HEK293T (cell line): ENCODE data around the gene ANKH.
"Not testable (repeated sequence)": the region's sequence is repeated elsewhere in the genome, so short reads cannot be mapped to it uniquely, and the experiment has no call there.

ENCODE experiments used
- CTCF ChIA-PET: fragments of 350-600 bp; formaldehyde crosslinking; extraction: SDS; loops from one replicate; lab custom pipeline; 2021; ENCODE audit warnings: antibody characterized with exemption, inconsistent platforms; lab: Yijun Ruan, JAX
- POLR2A ChIA-PET: fragments of 350-600 bp; formaldehyde crosslinking; extraction: SDS; loops from one replicate; lab custom pipeline; 2020; ENCODE audit warnings: antibody characterized with exemption, inconsistent platforms; lab: Yijun Ruan, JAX
- DNase-seq: peaks from one replicate; pipeline ENCODE4 v3.0.0; 2012; ENCODE audit warnings: mixed read lengths; ENCODE audit errors: extremely low spot score
- ARNT ChIP-seq: fragments of 450-650 bp; IDR thresholded peaks from 2 replicates; pipeline ENCODE4 v1.6.1; 2017; ENCODE audit warnings: mild to moderate bottlenecking
- BHLHE40 ChIP-seq: fragments of 450-650 bp; IDR thresholded peaks from 2 replicates; pipeline ENCODE4 v1.6.1; 2016; ENCODE audit warnings: mild to moderate bottlenecking, moderate library complexity, borderline replicate concordance
- CTBP1 ChIP-seq: fragments of 450-650 bp; IDR thresholded peaks from 2 replicates; pipeline ENCODE4 v1.6.1; 2016; ENCODE audit warnings: borderline replicate concordance
- ELF4 ChIP-seq: fragments of 450-650 bp; IDR thresholded peaks from 2 replicates; pipeline ENCODE4 v1.6.1; 2017; ENCODE audit warnings: antibody characterized with exemption
- FOXA1 ChIP-seq: fragments of 450-650 bp; IDR thresholded peaks from 2 replicates; pipeline ENCODE4 v1.6.1; 2016; ENCODE audit warnings: mild to moderate bottlenecking
- FOXK2 ChIP-seq: fragments of 450-650 bp; IDR thresholded peaks from 2 replicates; pipeline ENCODE4 v1.6.1; 2016; ENCODE audit warnings: mild to moderate bottlenecking
- FOXM1 ChIP-seq: fragments of 450-650 bp; IDR thresholded peaks from 2 replicates; pipeline ENCODE4 v1.6.1; 2017; ENCODE audit warnings: mild to moderate bottlenecking, borderline replicate concordance
- HDGF ChIP-seq: fragments of 450-650 bp; IDR thresholded peaks from 2 replicates; pipeline ENCODE4 v1.6.1; 2017; ENCODE audit warnings: antibody characterized with exemption, borderline replicate concordance
- L3MBTL2 ChIP-seq: fragments of 450-650 bp; conservative IDR thresholded peaks from 2 replicates; pipeline ENCODE4 v1.6.1; 2016; ENCODE audit warnings: mild to moderate bottlenecking
- LEF1 ChIP-seq: fragments of 450-650 bp; IDR thresholded peaks from 2 replicates; pipeline ENCODE4 v1.6.1; 2017; ENCODE audit warnings: mild to moderate bottlenecking, borderline replicate concordance
- NFRKB ChIP-seq: fragments of 450-650 bp; IDR thresholded peaks from 2 replicates; pipeline ENCODE4 v1.6.1; 2016; ENCODE audit warnings: mild to moderate bottlenecking, moderate library complexity
- PKNOX1 ChIP-seq: fragments of 450-650 bp; IDR thresholded peaks from 2 replicates; pipeline ENCODE4 v1.6.1; 2016
- SP1 ChIP-seq: fragments of 450-650 bp; IDR thresholded peaks from 2 replicates; pipeline ENCODE4 v1.6.1; 2017
- SUZ12 ChIP-seq: fragments of 450-650 bp; IDR thresholded peaks from 2 replicates; pipeline ENCODE4 v1.6.1; 2016; ENCODE audit warnings: mild to moderate bottlenecking
- TARDBP ChIP-seq: fragments of 450-650 bp; IDR thresholded peaks from 2 replicates; pipeline ENCODE4 v1.6.1; 2016
- ZNF384 ChIP-seq: fragments of 450-650 bp; IDR thresholded peaks from 2 replicates; pipeline ENCODE4 v1.6.1; 2016

The ANKH gene

DNA sequence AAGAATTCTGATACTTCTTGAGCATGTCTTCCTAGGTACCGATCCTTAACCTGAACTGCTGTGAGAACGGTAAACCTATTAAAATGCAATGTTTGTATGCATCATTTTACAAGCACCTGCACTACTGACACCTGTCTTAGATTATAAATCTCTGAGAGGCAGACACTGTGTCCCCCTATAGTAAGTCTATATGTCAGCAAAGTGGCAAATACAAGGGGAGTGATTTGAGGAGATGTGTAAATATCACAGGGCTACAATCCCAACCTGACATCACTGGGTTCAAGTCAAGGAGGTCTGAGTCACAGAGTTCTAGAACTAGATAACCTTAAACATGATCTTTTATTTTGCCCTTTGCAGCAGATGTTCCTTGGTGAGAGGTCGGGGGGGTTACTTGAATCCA is 64.1 kb downstream of the ANKH start:
- no peak for TF ChIP-seq FOXA1
- TF ChIP-seq SP1: no peak
- TF ChIP-seq CTBP1: no peak
- no peak for TF ChIP-seq PKNOX1
- TF ChIP-seq ARNT: no peak
- ChIA-PET POLR2A (no interaction called here), CTCF (no interaction called here)
- no peak for DNase-seq

DNA sequence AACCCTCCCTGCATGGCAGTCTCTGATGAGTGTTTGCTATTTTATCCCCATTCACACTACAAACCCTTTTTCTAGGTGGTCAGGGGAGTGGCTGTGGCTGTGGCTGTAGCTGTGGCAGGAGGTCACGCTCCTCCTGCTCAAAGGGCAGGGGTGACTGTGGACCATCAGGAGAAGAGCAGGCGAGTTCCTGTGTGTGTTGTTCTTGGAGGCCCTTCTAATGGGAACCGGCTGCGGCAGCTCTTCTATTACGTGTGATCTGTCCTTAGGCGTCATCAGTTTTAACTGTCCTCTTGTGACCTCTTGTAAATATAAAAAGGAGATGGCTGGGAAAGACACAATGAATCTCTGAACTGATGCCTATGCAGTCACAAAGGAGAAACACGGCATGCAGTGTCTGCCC is 65.1 kb downstream of the ANKH start:
- ChIA-PET POLR2A (no interaction called here), CTCF (interaction anchor here (0.5 kb wide), 1 partner anchor 11 kb away, joined by 3 read pairs; no protein-coding TSS in a partner anchor)
- no peak for DNase-seq
- no peak for TF ChIP-seq FOXK2
- no peak for TF ChIP-seq FOXM1
- TF ChIP-seq ARNT: no peak
- no peak for TF ChIP-seq PKNOX1
- TF ChIP-seq HDGF: no peak
- no peak for TF ChIP-seq SP1
- TF ChIP-seq LEF1: no peak
- TF ChIP-seq ELF4: no peak
- TF ChIP-seq L3MBTL2: no peak
- no peak for TF ChIP-seq NFRKB
- no peak for TF ChIP-seq BHLHE40
- TF ChIP-seq CTBP1: no peak
- TF ChIP-seq TARDBP: no peak

DNA sequence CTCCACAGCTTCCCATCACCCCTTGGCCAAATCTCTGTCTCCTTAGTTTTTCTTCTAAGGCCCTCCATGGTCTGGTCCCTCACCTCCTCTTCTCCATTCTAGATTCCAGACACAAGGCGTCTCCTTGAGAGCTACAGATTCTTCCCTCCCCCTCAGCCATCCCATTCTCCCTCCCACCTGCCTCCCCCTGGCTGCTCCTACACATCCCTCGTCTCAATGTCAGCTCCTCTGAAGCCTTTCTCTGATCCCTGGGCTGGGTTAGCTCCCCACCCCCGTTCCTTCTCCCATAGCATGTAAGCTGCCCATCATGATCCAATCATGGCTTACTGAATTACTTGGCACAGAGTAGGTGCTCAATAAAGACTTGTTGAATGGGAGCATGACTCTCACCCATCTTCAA is 69.0 kb downstream of the ANKH start:
- ChIA-PET CTCF (no interaction called here), POLR2A (no interaction called here)
- DNase-seq: no peak
- TF ChIP-seq LEF1 (no peak), NFRKB (no peak), FOXM1 (no peak), FOXK2 (no peak), ELF4 (no peak), TARDBP (no peak), PKNOX1 (no peak), CTBP1 (no peak), SP1 (no peak), BHLHE40 (no peak), HDGF (no peak), FOXA1 (no peak), L3MBTL2 (no peak), ZNF384 (no peak), ARNT (no peak), SUZ12 (no peak)

DNA sequence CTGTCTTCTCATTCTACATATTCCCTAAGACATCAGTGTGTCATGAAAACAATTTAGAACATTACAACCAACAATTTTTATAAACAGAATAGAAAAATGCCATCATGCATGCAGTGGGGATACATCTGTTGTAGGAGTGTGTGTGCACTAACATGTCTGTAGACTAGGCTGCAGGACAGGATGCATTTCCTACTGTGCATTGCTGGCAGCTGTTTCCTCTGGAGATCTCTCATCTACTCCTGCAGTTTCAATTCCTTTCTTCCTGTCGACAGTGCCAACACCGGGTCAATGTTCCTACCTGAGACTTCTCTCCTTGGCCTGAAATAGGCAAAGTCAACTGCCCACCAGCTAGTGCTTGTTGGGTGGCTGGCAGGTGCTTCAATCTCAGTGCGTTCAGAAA is 69.8 kb downstream of the ANKH start:
- ChIA-PET POLR2A (no interaction called here), CTCF (interaction anchor here (0.5 kb wide), 1 partner anchor 166 kb away, joined by 4 read pairs; no protein-coding TSS in a partner anchor)
- no peak for TF ChIP-seq FOXK2
- TF ChIP-seq ZNF384: no peak
- TF ChIP-seq BHLHE40: no peak
- no peak for TF ChIP-seq ELF4
- TF ChIP-seq HDGF: no peak
- TF ChIP-seq NFRKB: no peak
- no peak for TF ChIP-seq FOXA1
- no peak for DNase-seq

DNA sequence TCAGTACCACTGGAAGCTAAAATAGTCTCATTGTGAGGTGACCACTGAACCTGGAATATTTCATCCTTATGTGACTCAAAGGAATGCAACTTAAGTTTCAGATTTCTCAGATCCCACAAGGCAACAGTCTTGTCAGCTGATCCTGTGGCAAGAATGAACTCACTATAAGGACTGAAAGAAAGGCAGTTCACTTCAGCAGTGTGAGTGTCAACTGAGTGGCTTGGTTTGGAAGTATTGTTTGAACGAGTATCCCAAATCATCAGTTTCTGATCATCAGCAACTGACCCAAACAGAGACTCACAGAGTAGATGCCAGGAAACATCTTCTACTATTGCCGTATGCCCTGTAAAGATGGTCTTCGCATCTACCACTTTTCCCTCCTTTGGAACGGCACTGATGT is 74.2 kb downstream of the ANKH start:
- DNase-seq, CTCF ChIA-PET, POLR2A ChIA-PET: not testable (repeated sequence)

- ChIA-PET POLR2A (no interaction called here), CTCF (no interaction called here)
- TF ChIP-seq SUZ12 (no peak), FOXM1 (no peak), TARDBP (no peak), NFRKB (no peak), FOXA1 (no peak), ZNF384 (no peak), LEF1 (no peak), ELF4 (no peak), ARNT (no peak)
- no peak for DNase-seq
Measured at GRCh38 chr5:14794583-14795230, 76.9 kb downstream of the ANKH start.

DNA sequence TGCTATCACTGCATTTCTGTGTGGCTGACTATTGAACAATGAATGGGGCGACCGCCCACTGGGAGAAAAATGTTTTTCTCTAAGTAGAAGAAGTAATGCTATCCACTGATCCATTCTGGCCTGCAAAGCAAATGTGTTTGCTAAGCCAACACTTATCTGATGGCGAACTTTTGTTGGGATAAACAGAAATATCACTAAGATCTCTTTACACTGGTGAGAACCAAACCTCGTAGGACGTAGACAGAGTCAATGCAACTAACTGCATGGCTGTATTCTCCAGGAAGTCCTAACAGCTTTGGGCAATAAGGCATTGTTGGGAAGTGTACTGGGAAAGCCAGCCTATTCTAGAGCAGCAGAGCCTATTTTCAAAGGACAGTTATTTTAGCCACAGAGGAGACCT is 77.7 kb downstream of the ANKH start:
- no peak for DNase-seq
- TF ChIP-seq FOXK2 (no peak), FOXM1 (no peak), CTBP1 (no peak), HDGF (no peak), PKNOX1 (no peak), TARDBP (no peak), L3MBTL2 (no peak), ARNT (no peak), LEF1 (no peak), NFRKB (no peak), FOXA1 (no peak), BHLHE40 (no peak)
- ChIA-PET CTCF (no interaction called here), POLR2A (no interaction called here)
